Gastroesophageal sphincter (tissue), 4 donors: Measurements from ENCODE around the gene UGT2A2. TPM values are rescaled to one million over a fixed set of nuclear protein-coding genes. Genes with fewer than 3 reads are reported as not detected.
"Not testable (repeated sequence)": the region's sequence is repeated elsewhere in the genome, so short reads cannot be mapped to it uniquely, and the experiment has no call there.

ENCODE experiments used
- ATAC-seq: fragments of 150-250 bp; one replicate; pipeline ENCODE4 v1.9.1; 2016; ENCODE audit warnings: mild to moderate bottlenecking, moderate library complexity
- H3K27ac ChIP-seq, 4 donors: fragments of 200-600 bp; sonication (generic) in 3 of 4; 1 replicate in 3 of 4; 2 replicates in 1 of 4; pipeline ENCODE4 v1.5.1; 2016 to 2019
- H3K27me3 ChIP-seq: fragments of 200-600 bp; sonication (generic); one replicate; pipeline ENCODE4 v1.5.1; 2019
- H3K36me3 ChIP-seq, 2 donors: fragments of 200-600 bp; sonication (generic); one replicate each; pipeline ENCODE4 v1.5.1; 2019; ENCODE audit warnings: control low read depth in 1 of 2
- H3K4me1 ChIP-seq, 3 donors: fragments of 200-600 bp; sonication (generic); 1 replicate in 2 of 3; 2 replicates in 1 of 3; pipeline ENCODE4 v1.5.1; 2016 to 2019; ENCODE audit warnings: control low read depth in 2 of 3
- H3K4me3 ChIP-seq, 2 donors: fragments of 200-600 bp; sonication (generic); one replicate each; pipeline ENCODE4 v1.5.1; 2019; ENCODE audit warnings: mild to moderate bottlenecking in 1 of 2, moderate library complexity in 1 of 2
- H3K9me3 ChIP-seq, 3 donors: fragments of 200-600 bp; sonication (generic); one replicate each; pipeline ENCODE4 v1.5.1; 2017 to 2019; ENCODE audit warnings: control low read depth in 2 of 3
- CTCF ChIP-seq, 4 experiments: fragments of 200-600 bp in 2 of 4; fragments of 450-650 bp in 2 of 4; sonication (generic) in 1 of 4; IDR thresholded peaks; one replicate each; pipeline ENCODE4 v1.5.1; 2017 to 2019; ENCODE audit warnings: antibody characterized with exemption in 4 of 4, mild to moderate bottlenecking in 2 of 4, moderate library complexity in 2 of 4
- EP300 ChIP-seq: sonication (generic); formaldehyde crosslinking; IDR thresholded peaks from one replicate; pipeline ENCODE4 v1.6.1; 2017; ENCODE audit warnings: antibody characterized with exemption, mild to moderate bottlenecking
- POLR2A ChIP-seq, 2 donors: fragments of 450-650 bp; IDR thresholded peaks; one replicate each; pipeline ENCODE4 v1.6.1; 2017; ENCODE audit warnings: antibody characterized with exemption in 2 of 2, mild to moderate bottlenecking in 2 of 2, moderate library complexity in 1 of 2
- POLR2AphosphoS5 ChIP-seq: sonication (generic); formaldehyde crosslinking; IDR thresholded peaks from one replicate; pipeline ENCODE4 v1.6.1; 2017; ENCODE audit warnings: antibody characterized with exemption
- WGBS, 2 donors: methylation state at CpG; one replicate each; pipeline ENCODE4 v1.1.5; 2018; ENCODE audit warnings: low coverage in 1 of 2; 5-methylcytosine and 5-hydroxymethylcytosine counted together
- total RNA-seq, 4 donors: library from RNA; depleted of rRNA; stranded (reverse); fragments of >200 nt; gene quantifications; one replicate each; pipeline ENCODE4 v1.1.0, GENCODE V29; 2016

Gene UGT2A2
- not detected for total RNA-seq

GRCh38 chr4:69639542-69639941 lies at the start of gene UGT2A2:
UGT2A2 (minus strand) TSS chr4:69639642; CDS start chr4:69639640, 2 bp downstream.
- 89 to 92% methylated on average over 3 of the region's 3 CpGs for whole genome bisulfite sequencing, 2 donors
- no peaks in the 10 kb centered on the region for H3K4me1 ChIP-seq
- H3K27me3 ChIP-seq = no peaks in the 10 kb centered on the region
- ATAC-seq = no peak
- no peak within 1 kb of the TSS for H3K4me3 ChIP-seq
- H3K9me3 ChIP-seq = no peaks in the 10 kb centered on the region
- TF ChIP-seq POLR2AphosphoS5 = no peak
- TF ChIP-seq EP300 = no peak
- H3K27ac ChIP-seq = no peak within 1 kb of the TSS
- no peaks in the 10 kb centered on the region for H3K36me3 ChIP-seq

- WGBS, 2 donors = 62 to 76% methylated on average over 4 of the region's 4 CpGs
- H3K36me3 ChIP-seq = no peaks in the 10 kb centered on the region
- H3K4me1 ChIP-seq = no peaks in the 10 kb centered on the region
- no peak overlapping the region for H3K27ac ChIP-seq
- no peak for ATAC-seq
- TF ChIP-seq POLR2A (IDR thresholded peaks at IDR 0.05) (no peak), CTCF (IDR thresholded peaks at IDR 0.05) (no peak), EP300 (no peak), POLR2AphosphoS5 (no peak)
- no peaks in the 10 kb centered on the region for H3K9me3 ChIP-seq
- H3K4me3 ChIP-seq = no peak overlapping the region
- H3K27me3 ChIP-seq = no peaks in the 10 kb centered on the region
Observed at GRCh38 chr4:69684804-69685203, 45.4 kb upstream of the UGT2A2 start.

GRCh38 chr4:69668680-69669079 lies 29.2 kb upstream of the UGT2A2 start:
- TF ChIP-seq POLR2AphosphoS5 (no peak), EP300 (no peak), CTCF (IDR thresholded peaks at IDR 0.05) (no peak), POLR2A (IDR thresholded peaks at IDR 0.05) (no peak)
- no peaks in the 10 kb centered on the region for H3K36me3 ChIP-seq
- no peak for ATAC-seq
- no peak overlapping the region for H3K27ac ChIP-seq
- H3K4me1 ChIP-seq = no peaks in the 10 kb centered on the region
- H3K9me3 ChIP-seq = no peaks in the 10 kb centered on the region
- no peak overlapping the region for H3K4me3 ChIP-seq
- no peaks in the 10 kb centered on the region for H3K27me3 ChIP-seq

GRCh38 chr4:69664009-69664408 lies 24.6 kb upstream of the UGT2A2 start:
- H3K36me3 ChIP-seq, H3K27ac ChIP-seq, H3K9me3 ChIP-seq, H3K4me1 ChIP-seq, H3K27me3 ChIP-seq, H3K4me3 ChIP-seq, ATAC-seq: not testable (repeated sequence)
- WGBS, 2 donors = 70 to 75% methylated on average over 4 to 14 of the region's 22 CpGs

GRCh38 chr4:69661130-69661803 lies 21.8 kb upstream of the UGT2A2 start:
- H3K4me3 ChIP-seq, H3K36me3 ChIP-seq, ATAC-seq, H3K27ac ChIP-seq, H3K9me3 ChIP-seq, H3K4me1 ChIP-seq, H3K27me3 ChIP-seq: not testable (repeated sequence)
- WGBS, 2 donors = 83% methylated on average over 1 of the region's 4 CpGs; no CpG with 5 or more reads in 1 of the 2 donors

- no peak overlapping the region for H3K4me3 ChIP-seq
- no peaks in the 10 kb centered on the region for H3K27me3 ChIP-seq
- no peaks in the 10 kb centered on the region for H3K4me1 ChIP-seq
- no peak for ATAC-seq
- H3K9me3 ChIP-seq = no peaks in the 10 kb centered on the region
- H3K36me3 ChIP-seq = no peaks in the 10 kb centered on the region
- H3K27ac ChIP-seq = no peak overlapping the region
- TF ChIP-seq POLR2AphosphoS5 = no peak
- no peak for TF ChIP-seq EP300
- no peak for TF ChIP-seq POLR2A (IDR thresholded peaks at IDR 0.05)
- no peak for TF ChIP-seq CTCF (IDR thresholded peaks at IDR 0.05)
- WGBS, 2 donors = 80% methylated on average over 1 of the region's 12 CpGs; no CpG with 5 or more reads in 1 of the 2 donors
Observed at GRCh38 chr4:69658133-69658532, 18.7 kb upstream of the UGT2A2 start.
